T-helper 2 cell treated with Interferon-gamma antibody and Interleukin-4, amounts not matched to agents 5 μg/mL and 100 μg/mL, for 36 hours (primary cell): Measurements from ENCODE around the gene OGFOD3.
A peak's percentile ranks its signal among the peaks of the same experiment; 100 is the strongest.
"Not testable (repeated sequence)": the region's sequence is repeated elsewhere in the genome, so short reads cannot be mapped to it uniquely, and the experiment has no call there.

Experiments
- DNase-seq: peaks from one replicate; pipeline ENCODE4 v3.0.0; 2021; ENCODE audit warnings: low spot score
- H3K27ac Mint-ChIP-seq: one replicate; pipeline ENCODE4 v1.8.0; 2021; ENCODE audit warnings: mild to moderate bottlenecking, mixed read lengths
- H3K27me3 Mint-ChIP-seq: one replicate; pipeline ENCODE4 v1.8.0; 2021; ENCODE audit warnings: low read depth, mixed read lengths
- H3K36me3 Mint-ChIP-seq: one replicate; pipeline ENCODE4 v1.8.0; 2021; ENCODE audit warnings: low read depth, mixed read lengths
- H3K4me1 Mint-ChIP-seq: one replicate; pipeline ENCODE4 v1.8.0; 2021; ENCODE audit warnings: low read depth, mixed read lengths
- H3K4me3 Mint-ChIP-seq: one replicate; pipeline ENCODE4 v1.8.0; 2022; ENCODE audit warnings: mild to moderate bottlenecking, moderate library complexity, mixed read lengths
- H3K9me3 Mint-ChIP-seq: one replicate; pipeline ENCODE4 v1.8.0; 2021; ENCODE audit warnings: mixed read lengths

The OGFOD3 gene

GRCh38 chr17:82387705-82388106, 30.7 kb downstream of the OGFOD3 start:
- no peak for DNase-seq
- H3K27me3 Mint-ChIP-seq = peaks cover 5% of the 10 kb centered on the region
- peaks cover 3% of the 10 kb centered on the region for H3K4me1 Mint-ChIP-seq
- no peaks in the 10 kb centered on the region for H3K9me3 Mint-ChIP-seq
- H3K36me3 Mint-ChIP-seq = no peaks in the 10 kb centered on the region
- H3K27ac Mint-ChIP-seq = peak overlapping the region; percentile 42
- H3K4me3 Mint-ChIP-seq = no peak overlapping the region

GRCh38 chr17:82386881-82387704, 31.3 kb downstream of the OGFOD3 start:
- Mint-ChIP-seq H3K4me1 (peaks cover 3% of the 10 kb centered on the region), H3K9me3 (no peaks in the 10 kb centered on the region), H3K27ac (no peak overlapping the region), H3K36me3 (no peaks in the 10 kb centered on the region), H3K27me3 (peaks cover 5% of the 10 kb centered on the region), H3K4me3 (no peak overlapping the region)
- DNase-seq = no peak

GRCh38 chr17:82386255-82386831, 32.0 kb downstream of the OGFOD3 start:
- peaks cover 5% of the 10 kb centered on the region for H3K27me3 Mint-ChIP-seq
- no peak overlapping the region for H3K27ac Mint-ChIP-seq
- DNase-seq = no peak
- H3K9me3 Mint-ChIP-seq = no peaks in the 10 kb centered on the region
- H3K4me1 Mint-ChIP-seq = peaks cover 3% of the 10 kb centered on the region
- no peaks in the 10 kb centered on the region for H3K36me3 Mint-ChIP-seq
- no peak overlapping the region for H3K4me3 Mint-ChIP-seq

GRCh38 chr17:82385559-82386254, 32.7 kb downstream of the OGFOD3 start:
- Mint-ChIP-seq H3K4me3 (no peak overlapping the region), H3K27me3 (peaks cover 7% of the 10 kb centered on the region), H3K9me3 (no peaks in the 10 kb centered on the region), H3K4me1 (peaks cover 3% of the 10 kb centered on the region), H3K27ac (no peak overlapping the region), H3K36me3 (no peaks in the 10 kb centered on the region)
- no peak for DNase-seq

- DNase-seq = no peak
- Mint-ChIP-seq H3K36me3 (no peaks in the 10 kb centered on the region), H3K27me3 (peaks cover 11% of the 10 kb centered on the region), H3K9me3 (no peaks in the 10 kb centered on the region), H3K4me3 (no peak overlapping the region), H3K27ac (no peak overlapping the region), H3K4me1 (peaks cover 3% of the 10 kb centered on the region)
Observed at GRCh38 chr17:82384730-82385481, 33.5 kb downstream of the OGFOD3 start.

- Mint-ChIP-seq H3K9me3 (no peaks in the 10 kb centered on the region), H3K27ac (no peak overlapping the region), H3K4me3 (no peak overlapping the region), H3K36me3 (no peaks in the 10 kb centered on the region), H3K4me1 (peaks cover 3% of the 10 kb centered on the region), H3K27me3 (peaks cover 13% of the 10 kb centered on the region)
- DNase-seq = no peak
Observed at GRCh38 chr17:82384051-82384729, 34.2 kb downstream of the OGFOD3 start.

GRCh38 chr17:82383411-82383810, 35.0 kb downstream of the OGFOD3 start:
- H3K4me3 Mint-ChIP-seq = no peak overlapping the region
- H3K27ac Mint-ChIP-seq = no peak overlapping the region
- H3K36me3 Mint-ChIP-seq = no peaks in the 10 kb centered on the region
- H3K27me3 Mint-ChIP-seq = peaks cover 15% of the 10 kb centered on the region
- H3K9me3 Mint-ChIP-seq = no peaks in the 10 kb centered on the region
- DNase-seq = no peak
- H3K4me1 Mint-ChIP-seq = peaks cover 3% of the 10 kb centered on the region

- no peak for DNase-seq
- Mint-ChIP-seq H3K9me3 (no peaks in the 10 kb centered on the region), H3K36me3 (no peaks in the 10 kb centered on the region), H3K27ac (no peak overlapping the region), H3K27me3 (peaks cover 15% of the 10 kb centered on the region), H3K4me1 (peaks cover 3% of the 10 kb centered on the region), H3K4me3 (no peak overlapping the region)
Observed at GRCh38 chr17:82382933-82383255, 35.5 kb downstream of the OGFOD3 start.

- H3K4me3 Mint-ChIP-seq, H3K4me1 Mint-ChIP-seq, H3K9me3 Mint-ChIP-seq, H3K36me3 Mint-ChIP-seq, DNase-seq, H3K27ac Mint-ChIP-seq: not testable (repeated sequence)
- peaks cover 11% of the 10 kb centered on the region for H3K27me3 Mint-ChIP-seq
Observed at GRCh38 chr17:82382220-82382932, 36.0 kb downstream of the OGFOD3 start.

GRCh38 chr17:82381703-82382009, 36.7 kb downstream of the OGFOD3 start:
- not testable (repeated sequence) for H3K27ac Mint-ChIP-seq, H3K9me3 Mint-ChIP-seq, DNase-seq, H3K4me3 Mint-ChIP-seq, H3K4me1 Mint-ChIP-seq, H3K36me3 Mint-ChIP-seq
- peaks cover 12% of the 10 kb centered on the region for H3K27me3 Mint-ChIP-seq

GRCh38 chr17:82380860-82381702, 37.3 kb downstream of the OGFOD3 start:
- H3K9me3 Mint-ChIP-seq = no peaks in the 10 kb centered on the region
- H3K27me3 Mint-ChIP-seq = peaks cover 15% of the 10 kb centered on the region
- no peak overlapping the region for H3K4me3 Mint-ChIP-seq
- DNase-seq = no peak
- no peaks in the 10 kb centered on the region for H3K36me3 Mint-ChIP-seq
- no peak overlapping the region for H3K27ac Mint-ChIP-seq
- no peaks in the 10 kb centered on the region for H3K4me1 Mint-ChIP-seq

- Mint-ChIP-seq H3K36me3 (no peaks in the 10 kb centered on the region), H3K4me3 (no peak overlapping the region), H3K27ac (no peak overlapping the region), H3K9me3 (no peaks in the 10 kb centered on the region), H3K27me3 (peaks cover 21% of the 10 kb centered on the region), H3K4me1 (no peaks in the 10 kb centered on the region)
- DNase-seq = no peak
Observed at GRCh38 chr17:82378741-82379021, 39.7 kb downstream of the OGFOD3 start.
